GM12872 (cell line): ENCODE data around the gene NPAS3.

ENCODE experiments used
- CTCF ChIP-seq: IDR thresholded peaks from 3 replicates; pipeline ENCODE4 v1.5.1; 2011; ENCODE audit warnings: low read depth, mild to moderate bottlenecking, low read length, moderate library complexity; ENCODE audit not compliant: insufficient read depth

The NPAS3 gene

DNA sequence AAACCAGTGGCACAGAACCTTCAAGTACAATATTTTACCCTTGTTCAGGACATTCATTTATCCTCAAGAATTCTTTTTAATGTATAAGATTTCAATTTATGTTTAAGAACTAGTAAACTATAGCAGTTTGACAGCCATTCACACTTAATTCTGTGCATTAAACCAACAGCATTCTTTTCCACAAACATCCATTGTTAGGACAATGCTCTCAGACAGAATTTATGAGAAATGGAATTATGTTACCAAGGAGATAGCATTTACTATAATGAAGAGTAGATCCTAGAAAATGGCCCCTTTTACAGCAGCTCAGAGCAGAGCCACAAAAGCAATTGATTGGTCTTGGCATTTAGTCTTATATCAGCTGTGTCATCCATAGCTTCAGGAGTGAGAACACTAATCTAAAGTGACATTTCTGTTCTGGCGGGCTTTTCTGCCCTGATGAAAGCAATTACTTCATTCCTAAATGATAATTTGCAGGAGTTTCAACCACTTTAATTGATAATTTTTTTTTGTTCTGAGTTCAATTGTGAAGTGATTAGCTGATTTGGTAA is 268.9 kb downstream of the NPAS3 start:
- TF ChIP-seq CTCF = no peak

DNA sequence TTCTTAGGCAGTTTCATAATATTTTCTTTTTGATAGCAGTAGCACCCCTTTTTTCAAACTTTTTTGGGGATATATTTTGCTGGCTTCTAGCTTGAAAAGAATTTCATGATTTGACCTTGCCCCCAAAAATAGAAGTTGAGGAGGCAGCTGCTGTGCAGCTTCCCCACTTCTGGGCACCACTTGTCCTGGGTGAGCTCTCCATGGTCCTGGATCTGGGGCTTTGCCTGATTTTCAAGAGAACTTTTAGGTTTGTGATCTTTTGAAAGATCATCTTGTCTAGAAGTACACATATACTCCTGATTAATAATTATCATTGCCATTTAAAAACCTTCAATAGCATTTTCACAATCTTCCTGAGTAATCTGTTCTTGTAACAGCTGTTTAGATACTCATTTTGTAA is 271.6 kb downstream of the NPAS3 start:
- TF ChIP-seq CTCF = no peak

DNA sequence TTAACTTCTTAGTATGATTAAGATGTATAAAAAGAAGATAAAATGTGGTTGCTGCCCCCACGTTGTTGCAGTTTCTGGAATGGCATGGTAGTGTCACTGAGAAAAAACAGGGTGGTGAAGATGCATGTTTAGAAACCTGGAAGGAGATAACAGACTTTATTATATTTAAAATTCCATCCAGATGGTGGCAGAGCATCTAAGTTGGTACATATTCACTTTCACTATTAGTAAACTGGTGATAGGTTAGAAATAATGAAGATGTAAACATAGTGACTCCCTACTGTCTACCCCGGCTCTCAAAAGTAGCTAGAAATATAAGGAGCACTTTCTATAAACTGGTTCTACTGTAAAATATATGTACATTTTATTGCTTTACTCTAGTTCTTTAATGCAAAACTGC is 279.3 kb downstream of the NPAS3 start:
- TF ChIP-seq CTCF = no peak

DNA sequence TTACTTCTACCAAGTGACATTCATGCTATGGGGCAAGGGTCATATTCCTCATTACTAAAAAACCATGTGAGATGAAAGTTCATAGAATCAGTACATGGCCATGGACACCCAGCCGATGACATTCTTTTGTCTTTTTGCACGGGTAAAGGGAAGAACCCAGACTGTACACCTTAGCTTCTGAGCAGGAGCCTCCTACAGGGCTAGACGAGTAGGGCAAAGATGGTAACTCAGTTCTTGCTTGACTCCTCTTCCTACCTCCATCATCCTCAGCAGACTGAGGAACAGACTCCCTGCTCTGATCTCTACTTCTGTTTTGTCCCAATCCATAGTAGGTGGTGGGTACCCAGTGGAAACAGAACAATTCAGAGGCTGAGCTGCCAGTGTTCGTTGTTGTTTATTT is 281.3 kb downstream of the NPAS3 start:
- no peak for TF ChIP-seq CTCF

- no peak for TF ChIP-seq CTCF
Observed at GRCh38 chr14:33229269-33229929, 290.7 kb downstream of the NPAS3 start.

GRCh38 chr14:33230021-33230420 is 291.3 kb downstream of the NPAS3 start:
- no peak for TF ChIP-seq CTCF

GRCh38 chr14:33232031-33232430 is 293.4 kb downstream of the NPAS3 start:
- no peak for TF ChIP-seq CTCF
